Muscle of leg (tissue), 11 donors: Measurements from ENCODE around the gene ALK. TPM values are rescaled to one million over a fixed set of nuclear protein-coding genes. Genes with fewer than 3 reads are reported as not detected.

Experiments used
- DNase-seq: peaks from one replicate; pipeline ENCODE4 v3.0.0; 2013
- H3K27ac ChIP-seq: one replicate; pipeline ENCODE4 v1.5.1; 2013; ENCODE audit warnings: mild to moderate bottlenecking, low read length, control low read depth
- H3K27me3 ChIP-seq: one replicate; pipeline ENCODE4 v1.6.1; 2013; ENCODE audit warnings: low read length; ENCODE audit not compliant: control insufficient read depth, insufficient read depth
- H3K36me3 ChIP-seq: one replicate; pipeline ENCODE4 v1.6.1; 2013; ENCODE audit warnings: low read length; ENCODE audit not compliant: control insufficient read depth, insufficient read depth
- H3K4me1 ChIP-seq: one replicate; pipeline ENCODE4 v1.6.1; 2013; ENCODE audit warnings: low read length; ENCODE audit not compliant: control insufficient read depth, insufficient read depth
- H3K4me3 ChIP-seq: one replicate; pipeline ENCODE4 v1.5.1; 2013; ENCODE audit warnings: low read length, control low read depth
- H3K9me3 ChIP-seq: replicated peaks from 2 replicates; pipeline ENCODE4 v1.6.1; 2013; ENCODE audit warnings: low read depth, low read length; ENCODE audit not compliant: control insufficient read depth
- WGBS: methylation state at CpG from one replicate; pipeline ENCODE4 v1.1.5; 2013; ENCODE audit warnings: missing lambda C conversion rate; ENCODE audit not compliant: insufficient coverage; 5-methylcytosine and 5-hydroxymethylcytosine counted together
- polyA plus RNA-seq, 8 donors: library from polyadenylated mRNA; unstranded; fragments of 120-200 nt; gene quantifications; one replicate each; pipeline versions ENCODE4 v1.2.1 to v1.2.3, GENCODE V29; 2013; ENCODE audit warnings: inconsistent platforms in 1 of 8, low replicate concordance in 1 of 8; ENCODE audit not compliant: insufficient read length in 8 of 8, insufficient read depth in 1 of 8
- total RNA-seq: library from RNA; stranded (reverse); fragments of 120-200 nt; gene quantifications from one replicate; pipeline ENCODE4 v1.2.4, GENCODE V29; 2013

The ALK gene
- total and polyA plus RNA-seq, 9 donors = 0.04 to 0.29 (median 0.09) TPM

DNA sequence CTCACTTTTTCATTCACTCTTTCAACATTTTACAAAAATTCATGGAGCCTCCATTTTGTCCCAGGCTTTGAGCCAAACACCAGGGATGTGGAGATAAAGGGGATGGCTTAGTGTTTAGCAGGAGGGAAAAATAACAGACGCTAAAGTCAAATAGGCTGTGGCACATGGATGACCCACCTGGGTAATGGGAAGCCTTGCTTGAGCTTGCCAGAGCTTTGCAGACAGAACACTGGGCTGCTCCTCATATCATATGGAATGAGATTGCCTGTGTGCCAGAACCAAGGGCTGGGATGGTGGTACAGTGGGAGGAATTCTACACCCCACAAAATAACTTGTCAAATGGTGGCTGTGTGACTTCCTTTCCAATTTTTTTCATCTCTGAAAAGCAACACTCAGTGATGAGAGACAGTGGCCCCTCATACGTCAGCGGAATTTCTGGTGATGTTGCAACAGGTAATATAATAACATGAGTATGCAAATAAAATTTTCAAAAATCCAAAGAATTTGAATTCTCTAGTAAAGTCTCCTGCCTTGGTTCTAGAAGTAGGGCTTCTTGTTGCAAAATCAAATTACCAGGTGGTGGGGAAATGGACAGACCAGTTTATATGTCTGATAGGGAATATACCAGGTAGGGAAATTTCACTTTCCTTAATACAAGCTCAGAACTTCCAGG, 553.3 kb downstream of the ALK start:
- no peaks in the 10 kb centered on the region for H3K36me3 ChIP-seq
- H3K9me3 ChIP-seq = no peaks in the 10 kb centered on the region
- no peaks in the 10 kb centered on the region for H3K27me3 ChIP-seq
- H3K4me1 ChIP-seq = no peaks in the 10 kb centered on the region
- no peak for DNase-seq
- 0% methylated on average over 1 of the region's 3 CpGs for WGBS
- no peak overlapping the region for H3K4me3 ChIP-seq
- no peak overlapping the region for H3K27ac ChIP-seq

DNA sequence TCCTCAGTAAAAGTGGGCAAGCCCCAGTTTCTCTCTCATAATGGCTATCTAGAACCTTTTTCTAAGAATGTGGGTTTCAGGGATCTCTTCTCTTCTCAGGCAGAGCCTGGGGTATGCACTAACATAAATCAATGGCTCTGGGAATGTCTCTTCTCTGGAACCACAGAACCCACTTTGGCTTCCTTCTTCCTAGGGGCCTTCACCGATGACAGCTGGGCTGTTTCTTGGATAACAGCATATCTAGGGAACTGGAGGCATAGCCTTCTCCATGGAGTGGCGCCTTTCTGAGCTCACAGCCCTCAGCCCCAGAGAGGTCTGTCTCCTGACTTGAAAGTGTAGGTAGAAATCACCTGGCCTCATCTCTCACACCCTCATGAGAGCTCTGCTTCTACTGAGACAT, 558.3 kb downstream of the ALK start:
- DNase-seq = no peak
- Histone ChIP-seq H3K27me3 (no peaks in the 10 kb centered on the region), H3K36me3 (no peaks in the 10 kb centered on the region), H3K27ac (no peak overlapping the region), H3K9me3 (no peaks in the 10 kb centered on the region), H3K4me3 (no peak overlapping the region), H3K4me1 (peaks cover 10% of the 10 kb centered on the region)
- 67% methylated on average over 1 of the region's 2 CpGs for WGBS

DNA sequence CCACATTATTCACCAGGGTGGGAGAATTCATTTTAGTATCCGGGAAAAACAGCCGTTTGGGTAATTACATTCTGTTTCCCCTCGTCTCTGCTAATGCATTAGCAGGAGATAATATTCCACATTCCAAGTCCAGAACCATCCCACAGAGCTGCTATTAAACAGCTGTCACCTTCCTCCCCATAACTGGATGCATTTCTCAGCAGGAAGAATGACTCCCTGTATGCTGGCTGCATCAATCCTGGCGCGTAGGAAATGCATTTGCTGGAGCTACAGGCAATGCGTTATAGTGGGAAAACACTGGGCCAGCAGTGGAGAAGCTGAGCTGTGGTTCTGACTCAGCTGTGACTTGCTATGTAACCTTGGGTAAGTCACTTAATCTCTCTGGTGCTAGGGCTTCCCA, 560.2 kb downstream of the ALK start:
- no peak overlapping the region for H3K4me3 ChIP-seq
- no peaks in the 10 kb centered on the region for H3K9me3 ChIP-seq
- WGBS = 38% methylated on average over 4 of the region's 6 CpGs
- peak overlapping the region; percentile 13 for H3K27ac ChIP-seq
- peaks cover 10% of the 10 kb centered on the region for H3K4me1 ChIP-seq
- H3K27me3 ChIP-seq = no peaks in the 10 kb centered on the region
- peak; percentile 56 for DNase-seq
- H3K36me3 ChIP-seq = no peaks in the 10 kb centered on the region

DNA sequence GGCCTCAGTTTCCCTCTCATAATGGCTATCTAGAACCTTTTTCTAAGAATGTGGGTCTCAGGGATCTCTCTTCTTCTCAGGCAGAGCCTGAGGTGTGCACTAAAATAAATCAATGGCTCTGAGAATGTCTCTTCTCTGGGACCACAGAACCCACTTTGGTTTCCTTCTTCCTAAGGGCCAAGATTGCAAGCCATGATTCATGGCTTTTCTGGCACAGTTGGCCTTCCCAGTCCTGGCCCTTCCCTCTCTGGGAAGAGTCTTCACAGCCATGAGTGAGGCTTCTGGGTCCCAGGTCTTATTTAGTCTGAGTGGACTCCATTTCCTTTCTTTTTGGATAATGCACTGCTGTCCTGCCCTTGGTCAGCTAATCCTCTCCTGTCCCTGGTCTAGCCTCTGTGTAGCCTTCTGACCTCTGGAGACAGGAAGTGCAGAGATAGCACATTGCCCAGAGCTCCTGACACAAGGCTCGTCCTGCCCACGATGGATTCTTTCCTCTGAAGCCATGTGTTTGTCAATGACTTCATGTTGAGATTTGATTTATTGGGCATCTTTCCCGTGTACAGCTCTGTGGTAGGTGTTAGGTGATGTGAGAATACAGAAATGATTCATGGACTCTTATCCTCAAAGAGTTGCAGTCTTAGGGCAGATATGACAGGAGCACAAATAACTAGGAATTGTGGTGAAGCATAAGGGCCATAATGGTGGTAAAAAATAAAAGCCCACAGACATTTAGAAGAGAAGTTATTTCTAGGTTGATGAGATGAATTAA, 561.2 kb downstream of the ALK start:
- WGBS = 37% methylated on average over 2 of the region's 3 CpGs

DNA sequence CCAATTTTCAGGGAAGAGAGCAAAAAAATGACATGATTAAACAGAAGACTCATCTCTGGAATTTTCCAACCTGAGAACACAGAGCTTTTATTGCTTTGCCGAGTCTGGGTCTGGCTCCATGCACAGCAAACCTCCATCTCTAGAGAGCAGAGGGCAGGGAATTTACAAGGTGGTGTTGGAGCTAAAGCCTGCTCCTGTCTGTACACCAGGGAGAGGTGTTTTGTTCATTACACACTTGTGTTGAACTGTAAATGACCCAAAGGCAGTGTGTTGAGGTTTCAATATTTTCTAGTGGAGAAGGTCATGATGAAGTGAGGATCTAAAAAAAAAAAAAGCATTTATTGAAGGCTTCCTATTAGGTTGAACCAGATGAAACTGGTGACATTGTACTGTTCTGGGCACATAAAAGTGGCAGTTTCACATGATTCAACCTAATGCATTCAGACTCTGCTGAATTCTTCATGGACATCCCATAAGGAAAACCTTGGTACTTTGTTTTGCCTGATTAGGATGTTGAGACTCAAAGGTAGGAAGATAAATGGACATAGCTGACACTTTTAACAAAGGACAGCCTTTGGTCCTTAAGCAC, 567.9 kb downstream of the ALK start:
- no peak for DNase-seq
- no peak overlapping the region for H3K4me3 ChIP-seq
- H3K27me3 ChIP-seq = no peaks in the 10 kb centered on the region
- no peaks in the 10 kb centered on the region for H3K9me3 ChIP-seq
- no peaks in the 10 kb centered on the region for H3K36me3 ChIP-seq
- H3K4me1 ChIP-seq = peaks cover 5% of the 10 kb centered on the region
- H3K27ac ChIP-seq = no peak overlapping the region
- no CpG with 5 or more reads among the region's 1 CpG for WGBS

More for the DNA sequence above, 561.2 kb downstream of the ALK start:
- Histone ChIP-seq H3K27me3 (no peaks in the 10 kb centered on the region), H3K4me1 (peaks cover 10% of the 10 kb centered on the region), H3K9me3 (no peaks in the 10 kb centered on the region), H3K36me3 (no peaks in the 10 kb centered on the region), H3K27ac (no peak overlapping the region), H3K4me3 (no peak overlapping the region)
- no peak for DNase-seq

DNA sequence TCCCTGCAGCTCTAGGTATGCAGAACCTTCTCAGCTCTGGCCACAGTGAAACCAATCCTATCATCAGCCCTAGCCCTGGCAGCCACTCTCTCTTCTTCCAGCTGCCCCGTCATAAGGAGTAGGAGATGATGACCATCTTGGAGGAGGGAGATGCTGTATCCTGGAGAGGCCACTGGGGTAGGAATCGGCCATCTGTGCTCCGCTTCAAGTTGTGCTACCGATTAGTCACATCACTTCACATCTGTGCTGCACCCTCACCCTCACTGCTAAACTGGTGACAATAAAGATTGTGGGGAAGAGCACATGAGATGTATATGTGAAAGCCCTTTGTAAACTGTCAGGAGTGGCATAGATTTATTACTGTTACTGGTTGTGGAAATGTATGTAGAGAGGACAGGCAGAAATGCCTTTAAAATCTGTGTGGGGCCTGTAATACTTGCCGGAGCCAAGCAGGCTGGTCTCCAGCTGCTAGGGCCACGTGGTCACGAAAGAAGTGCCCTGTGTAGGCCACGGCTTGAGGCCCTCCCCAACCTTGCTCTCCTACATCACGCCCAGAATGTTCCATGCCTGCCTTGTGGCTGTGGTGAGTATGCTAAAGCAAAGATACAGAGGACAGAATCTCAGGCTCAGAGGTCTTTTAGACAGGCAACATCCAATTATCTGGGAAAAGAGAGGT, 569.3 kb downstream of the ALK start:
- no peak for DNase-seq

GRCh38 chr2:29351248-29351647, 570.1 kb downstream of the ALK start:
- 82% methylated on average over 5 of the region's 5 CpGs for WGBS

More for the DNA sequence above, 569.3 kb downstream of the ALK start:
- Histone ChIP-seq H3K27me3 (peaks cover 9% of the 10 kb centered on the region), H3K9me3 (no peaks in the 10 kb centered on the region), H3K36me3 (no peaks in the 10 kb centered on the region), H3K4me3 (no peak overlapping the region), H3K27ac (no peak overlapping the region), H3K4me1 (peaks cover 5% of the 10 kb centered on the region)
- 60% methylated on average over 3 of the region's 9 CpGs for WGBS

DNA sequence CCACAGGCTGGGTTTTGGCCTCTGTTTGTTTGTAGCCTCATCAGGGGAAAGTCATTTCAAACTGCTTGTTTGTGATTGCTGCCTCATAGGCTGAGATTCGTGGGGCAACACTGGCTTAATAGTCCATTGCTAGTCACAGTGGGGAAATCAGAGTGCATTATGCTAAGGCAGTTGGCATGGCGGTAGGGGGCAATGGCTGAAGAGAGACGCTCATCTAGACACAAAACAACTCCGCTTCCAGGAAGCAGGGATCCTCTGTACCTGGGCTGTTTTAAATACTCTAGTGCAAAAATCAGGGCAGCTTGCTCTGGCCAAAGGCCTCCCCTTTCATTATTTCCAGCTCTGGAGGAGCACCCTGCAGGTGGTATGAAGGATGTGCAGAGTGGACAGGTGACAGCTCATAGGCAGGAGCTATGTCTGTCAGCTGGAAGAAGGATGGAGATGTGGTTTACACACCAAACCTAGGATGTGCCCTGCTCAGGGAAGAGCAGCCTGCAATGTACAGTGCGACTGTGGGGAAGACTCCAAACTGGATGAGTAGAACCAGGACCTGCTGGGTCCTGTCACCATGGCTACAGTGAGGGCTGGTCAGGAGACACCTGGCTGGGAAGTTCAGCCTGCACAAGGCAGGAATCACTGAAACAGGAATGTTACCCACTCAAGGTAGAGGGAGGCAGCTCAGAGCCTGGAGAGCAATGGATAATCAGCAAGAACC, 571.9 kb downstream of the ALK start:
- peaks cover 5% of the 10 kb centered on the region for H3K4me1 ChIP-seq

More at GRCh38 chr2:29351248-29351647, 570.1 kb downstream of the ALK start:
- H3K27me3 ChIP-seq = peaks cover 9% of the 10 kb centered on the region
- peaks cover 5% of the 10 kb centered on the region for H3K4me1 ChIP-seq
- no peak overlapping the region for H3K27ac ChIP-seq
- H3K9me3 ChIP-seq = no peaks in the 10 kb centered on the region
- no peaks in the 10 kb centered on the region for H3K36me3 ChIP-seq
- no peak for DNase-seq
- H3K4me3 ChIP-seq = no peak overlapping the region

GRCh38 chr2:29347774-29348461, 573.5 kb downstream of the ALK start:
- Histone ChIP-seq H3K36me3 (no peaks in the 10 kb centered on the region), H3K27ac (no peak overlapping the region), H3K4me1 (peaks cover 5% of the 10 kb centered on the region), H3K27me3 (peaks cover 9% of the 10 kb centered on the region), H3K9me3 (no peaks in the 10 kb centered on the region), H3K4me3 (no peak overlapping the region)
- 100% methylated on average over 1 of the region's 5 CpGs for WGBS
- DNase-seq = no peak

More for the DNA sequence above, 571.9 kb downstream of the ALK start:
- H3K9me3 ChIP-seq = no peaks in the 10 kb centered on the region
- H3K27me3 ChIP-seq = peaks cover 9% of the 10 kb centered on the region
- DNase-seq = no peak
- 82% methylated on average over 4 of the region's 5 CpGs for WGBS
- H3K36me3 ChIP-seq = no peaks in the 10 kb centered on the region
- no peak overlapping the region for H3K27ac ChIP-seq
- H3K4me3 ChIP-seq = no peak overlapping the region
